BE2C (cell line): ENCODE results near the gene GTF2IRD1.
A peak's percentile ranks its signal among the peaks of the same experiment; 100 is the strongest.

ENCODE experiments used
- DNase-seq: peaks from one replicate; pipeline ENCODE4 v3.0.0-alpha.2; 2020
- H3K27me3 ChIP-seq: fragments of 250-450 bp; sonication (Bioruptor Pico); 2 replicates; pipeline ENCODE4 v1.5.1; 2020; ENCODE audit warnings: mild to moderate bottlenecking
- H3K36me3 ChIP-seq: fragments of 250-450 bp; sonication (Bioruptor Pico); 2 replicates; pipeline ENCODE4 v1.5.1; 2020; ENCODE audit warnings: mild to moderate bottlenecking
- H3K4me1 ChIP-seq: fragments of 250-450 bp; sonication (Bioruptor Pico); 2 replicates; pipeline ENCODE4 v1.5.1; 2020
- H3K4me3 ChIP-seq: 2 replicates; pipeline ENCODE4 v1.5.1; 2011; ENCODE audit warnings: low read depth, low read length
- H3K9me3 ChIP-seq: fragments of 250-450 bp; sonication (Bioruptor Pico); 2 replicates; pipeline ENCODE4 v1.5.1; 2020
- CTCF ChIP-seq: IDR thresholded peaks from 2 replicates; pipeline ENCODE4 v1.5.1; 2012; ENCODE audit warnings: mild to moderate bottlenecking, low read depth, low read length

The GTF2IRD1 gene

GRCh38 chr7:74512762-74513161 lies 59.1 kb downstream of the GTF2IRD1 start:
- Histone ChIP-seq H3K4me3 (no peak overlapping the region), H3K27me3 (no peaks in the 10 kb centered on the region), H3K36me3 (peaks cover 47% of the 10 kb centered on the region), H3K4me1 (peaks cover 5% of the 10 kb centered on the region; the same call in 1 of the 2 replicates), H3K9me3 (no peaks in the 10 kb centered on the region)
- no peak for TF ChIP-seq CTCF
- no peak for DNase-seq

- H3K36me3 ChIP-seq = peaks cover 55% of the 10 kb centered on the region
Measured at GRCh38 chr7:74514131-74514591, 60.5 kb downstream of the GTF2IRD1 start.

GRCh38 chr7:74515276-74515675 lies 61.6 kb downstream of the GTF2IRD1 start:
- no peak for TF ChIP-seq CTCF
- no peak for DNase-seq
- H3K36me3 ChIP-seq = peaks cover 65% of the 10 kb centered on the region
- peaks cover 5% of the 10 kb centered on the region; the same call in 1 of the 2 replicates for H3K4me1 ChIP-seq
- no peaks in the 10 kb centered on the region for H3K9me3 ChIP-seq
- H3K27me3 ChIP-seq = no peaks in the 10 kb centered on the region
- H3K4me3 ChIP-seq = no peak overlapping the region

More at GRCh38 chr7:74514131-74514591, 60.5 kb downstream of the GTF2IRD1 start:
- H3K9me3 ChIP-seq = no peaks in the 10 kb centered on the region
- H3K27me3 ChIP-seq = no peaks in the 10 kb centered on the region
- H3K4me1 ChIP-seq = peaks cover 5% of the 10 kb centered on the region; the same call in 1 of the 2 replicates
- TF ChIP-seq CTCF = no peak
- no peak overlapping the region for H3K4me3 ChIP-seq
- peak; percentile 64 for DNase-seq

- no peak for DNase-seq
- H3K27me3 ChIP-seq = no peaks in the 10 kb centered on the region
- H3K36me3 ChIP-seq = peaks cover 70% of the 10 kb centered on the region
Measured at GRCh38 chr7:74516214-74516613, 62.5 kb downstream of the GTF2IRD1 start.

GRCh38 chr7:74518041-74518440 lies 64.3 kb downstream of the GTF2IRD1 start:
- DNase-seq = no peak
- no peak overlapping the region for H3K4me3 ChIP-seq
- H3K36me3 ChIP-seq = peaks cover 68% of the 10 kb centered on the region
- H3K9me3 ChIP-seq = no peaks in the 10 kb centered on the region; the same call in 1 of the 2 replicates
- no peaks in the 10 kb centered on the region for H3K27me3 ChIP-seq
- no peak for TF ChIP-seq CTCF
- peaks cover 5% of the 10 kb centered on the region; the same call in 1 of the 2 replicates for H3K4me1 ChIP-seq

More at GRCh38 chr7:74516214-74516613, 62.5 kb downstream of the GTF2IRD1 start:
- H3K4me1 ChIP-seq = peaks cover 5% of the 10 kb centered on the region; the same call in 1 of the 2 replicates
- no peaks in the 10 kb centered on the region for H3K9me3 ChIP-seq
- no peak for TF ChIP-seq CTCF
- no peak overlapping the region for H3K4me3 ChIP-seq

- no peak for DNase-seq
- TF ChIP-seq CTCF = no peak
- H3K9me3 ChIP-seq = no peaks in the 10 kb centered on the region; the same call in 1 of the 2 replicates
- H3K4me1 ChIP-seq = peaks cover 5% of the 10 kb centered on the region; the same call in 1 of the 2 replicates
- peaks cover 62% of the 10 kb centered on the region for H3K36me3 ChIP-seq
- H3K4me3 ChIP-seq = no peak overlapping the region
- H3K27me3 ChIP-seq = no peaks in the 10 kb centered on the region
Measured at GRCh38 chr7:74518654-74519053, 64.9 kb downstream of the GTF2IRD1 start.
